Lung (tissue), 12 donors: ENCODE data around the gene ZNF618. TPM values are rescaled to one million over a fixed set of nuclear protein-coding genes. Genes with fewer than 3 reads are reported as not detected.

Source experiments
- ATAC-seq: fragments of 200-7000 bp; cut with Tn5 transposase; one replicate; pipeline ENCODE4 v1.9.1; 2020; ENCODE audit warnings: moderate number of reproducible peaks; ENCODE audit not compliant: insufficient read depth, low FRiP score
- DNase-seq, 3 donors: peaks; one replicate each; pipeline ENCODE4 v3.0.0-alpha.2; 2013 to 2017
- H3K27ac ChIP-seq, 2 donors: one replicate each; pipeline ENCODE4 v1.5.1; 2013; ENCODE audit warnings: mild to moderate bottlenecking in 2 of 2, moderate library complexity in 2 of 2, control low read depth in 1 of 2, inconsistent platforms in 1 of 2, low read depth in 1 of 2, low read length in 1 of 2
- H3K27me3 ChIP-seq, 3 donors: one replicate each; pipeline ENCODE4 v1.5.1; 2013; ENCODE audit warnings: low read length in 2 of 3; ENCODE audit not compliant: control insufficient read depth in 3 of 3, insufficient read depth in 3 of 3
- H3K36me3 ChIP-seq, 4 donors: one replicate each; pipeline ENCODE4 v1.5.1; 2013; ENCODE audit warnings: low read length in 4 of 4, mild to moderate bottlenecking in 1 of 4, moderate library complexity in 1 of 4; ENCODE audit not compliant: control insufficient read depth in 4 of 4, insufficient read depth in 4 of 4
- H3K4me1 ChIP-seq, 5 donors: one replicate each; pipeline ENCODE4 v1.5.1; 2013; ENCODE audit warnings: low read length in 5 of 5, mild to moderate bottlenecking in 2 of 5, moderate library complexity in 1 of 5; ENCODE audit not compliant: control insufficient read depth in 5 of 5, insufficient read depth in 5 of 5
- H3K4me3 ChIP-seq: one replicate; pipeline ENCODE4 v1.5.1; 2013; ENCODE audit warnings: mild to moderate bottlenecking, control low read depth, moderate library complexity
- H3K9ac ChIP-seq, 2 donors: one replicate each; pipeline ENCODE4 v1.5.1; 2013; ENCODE audit warnings: low read length in 2 of 2, control low read depth in 1 of 2; ENCODE audit not compliant: insufficient read depth in 1 of 2
- H3K9me3 ChIP-seq, 4 donors: one replicate each; pipeline ENCODE4 v1.5.1; 2013; ENCODE audit warnings: low read length in 3 of 4, mild to moderate bottlenecking in 1 of 4, moderate library complexity in 1 of 4; ENCODE audit not compliant: control insufficient read depth in 4 of 4, insufficient read depth in 3 of 4
- WGBS, 2 donors: extraction: QIAGEN DNeasy Blood & Tissue Kit; methylation state at CpG; one replicate each; pipeline ENCODE4 v1.1.7; 2013; 5-methylcytosine and 5-hydroxymethylcytosine counted together
- polyA plus RNA-seq, 2 donors: library from polyadenylated mRNA; stranded (reverse); fragments of 200-250 nt; gene quantifications; one replicate each; pipeline ENCODE4 v1.2.1, GENCODE V29; 2013
- total RNA-seq, 2 donors: library from RNA; depleted of rRNA in 1 of 2; stranded (reverse); fragments of >200 nt in 1 of 2; gene quantifications; one replicate each; pipeline ENCODE4 v1.2.1, GENCODE V29; 2014 to 2021
- TF ChIP-seq, protein P1 (sequence below): IDR thresholded peaks from 2 replicates; pipeline ENCODE4 v1.5.1; 2012; ENCODE audit warnings: mild to moderate bottlenecking; ENCODE audit errors: control extremely low read depth, extremely low read depth
- donor health status: control.
- donor health status: control.
- donor health status: Bipolar disorder and iron deficiency.
- donor health status: healthy.
- donor health status: DM: yes; HTN: yes; CAD: no.

The ZNF618 gene
- total and polyA plus RNA-seq, 4 donors, result 1.6 to 16.3 (median 6.0) TPM

DNA sequence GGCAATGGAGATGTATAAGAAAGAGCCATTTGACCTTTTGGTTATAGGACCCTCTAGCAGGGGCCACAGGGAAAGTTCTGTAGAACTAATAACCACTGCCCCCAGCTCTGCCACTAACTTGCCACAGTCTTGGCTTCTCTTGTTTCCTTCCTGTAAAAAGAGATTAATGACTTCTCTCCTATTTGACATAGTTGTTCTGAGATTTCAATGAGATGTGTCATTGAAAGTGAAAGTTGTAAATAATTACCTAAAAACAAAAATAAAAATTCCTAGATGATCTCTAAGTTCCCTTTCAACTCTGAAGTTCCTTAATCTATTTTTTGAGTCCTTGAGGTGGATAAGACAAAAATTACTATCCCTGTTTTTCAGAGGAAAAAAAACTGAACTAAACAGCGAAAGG, 224.4 kb downstream of the ZNF618 start:
- TF ChIP-seq, protein P1, sequence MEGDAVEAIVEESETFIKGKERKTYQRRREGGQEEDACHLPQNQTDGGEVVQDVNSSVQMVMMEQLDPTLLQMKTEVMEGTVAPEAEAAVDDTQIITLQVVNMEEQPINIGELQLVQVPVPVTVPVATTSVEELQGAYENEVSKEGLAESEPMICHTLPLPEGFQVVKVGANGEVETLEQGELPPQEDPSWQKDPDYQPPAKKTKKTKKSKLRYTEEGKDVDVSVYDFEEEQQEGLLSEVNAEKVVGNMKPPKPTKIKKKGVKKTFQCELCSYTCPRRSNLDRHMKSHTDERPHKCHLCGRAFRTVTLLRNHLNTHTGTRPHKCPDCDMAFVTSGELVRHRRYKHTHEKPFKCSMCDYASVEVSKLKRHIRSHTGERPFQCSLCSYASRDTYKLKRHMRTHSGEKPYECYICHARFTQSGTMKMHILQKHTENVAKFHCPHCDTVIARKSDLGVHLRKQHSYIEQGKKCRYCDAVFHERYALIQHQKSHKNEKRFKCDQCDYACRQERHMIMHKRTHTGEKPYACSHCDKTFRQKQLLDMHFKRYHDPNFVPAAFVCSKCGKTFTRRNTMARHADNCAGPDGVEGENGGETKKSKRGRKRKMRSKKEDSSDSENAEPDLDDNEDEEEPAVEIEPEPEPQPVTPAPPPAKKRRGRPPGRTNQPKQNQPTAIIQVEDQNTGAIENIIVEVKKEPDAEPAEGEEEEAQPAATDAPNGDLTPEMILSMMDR, result no peak
- WGBS, 2 donors, result 82% methylated on average over 1 of the region's 1 CpG
- Histone ChIP-seq H3K9me3 (peaks cover 0 to 2% (median 0%) of the 10 kb centered on the region in 4 donors), H3K27ac (no peak overlapping the region), H3K4me1 (peaks cover 0 to 13% (median 4%) of the 10 kb centered on the region in 5 donors), H3K27me3 (peaks cover 0 to 4% (median 4%) of the 10 kb centered on the region in 3 donors), H3K36me3 (no peaks in the 10 kb centered on the region), H3K4me3 (no peak overlapping the region), H3K9ac (no peak overlapping the region)
- ATAC-seq (no peak), DNase-seq (no peak)

DNA sequence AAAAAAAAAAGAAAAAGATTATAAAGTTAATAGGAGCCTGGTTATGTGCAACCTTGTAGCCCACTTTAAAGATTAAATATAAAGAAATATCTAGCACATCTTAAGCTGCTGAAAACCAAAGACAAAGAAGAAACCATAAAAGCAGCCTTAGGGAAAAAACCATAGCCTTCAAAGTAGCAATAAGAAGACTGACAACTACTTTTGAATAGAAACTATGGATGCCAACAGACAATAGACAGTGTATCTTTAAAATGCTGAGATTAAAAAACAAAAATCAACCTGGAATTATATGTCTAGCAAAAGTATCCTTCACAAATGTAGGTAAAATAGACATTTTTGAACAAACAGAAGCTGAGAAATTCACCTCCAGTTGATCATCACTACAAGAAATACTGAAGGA, 226.4 kb downstream of the ZNF618 start:
- ATAC-seq (no peak), DNase-seq (no peak)
- Histone ChIP-seq H3K27me3 (peaks cover 0 to 5% (median 4%) of the 10 kb centered on the region in 3 donors), H3K36me3 (no peaks in the 10 kb centered on the region), H3K9me3 (peaks cover 0 to 2% (median 0%) of the 10 kb centered on the region in 4 donors), H3K27ac (no peak overlapping the region), H3K9ac (no peak overlapping the region), H3K4me3 (no peak overlapping the region), H3K4me1 (peaks cover under 1 to 8% (median 4%) of the 10 kb centered on the region in 5 donors)
- TF ChIP-seq, protein P1, result no peak

DNA sequence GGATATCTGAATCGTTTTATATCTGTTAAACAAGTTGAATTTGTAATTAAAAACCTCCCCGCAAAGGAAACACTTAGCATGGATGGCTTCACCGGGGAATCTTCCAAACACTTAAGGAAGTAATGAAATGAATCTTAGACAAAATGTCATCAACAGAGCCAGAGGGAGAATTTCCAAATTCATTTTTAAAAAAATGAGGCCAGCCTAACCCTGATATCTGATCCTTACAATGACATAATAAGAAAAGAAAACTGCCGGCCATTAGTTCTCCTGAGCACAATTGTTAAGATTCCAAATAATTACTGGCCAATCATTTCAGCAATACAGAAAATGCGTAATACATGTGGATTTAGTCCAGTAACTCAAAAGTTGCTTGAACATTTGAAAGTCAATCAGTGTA, 229.1 kb downstream of the ZNF618 start:
- H3K27me3 ChIP-seq, result peaks cover 0 to 2% (median 0%) of the 10 kb centered on the region in 3 donors
- TF ChIP-seq, protein P1, result no peak
- H3K27ac ChIP-seq, result no peak overlapping the region
- WGBS, 2 donors, result 61 to 82% methylated on average over 5 of the region's 5 CpGs
- DNase-seq, result no peak
- no peak for ATAC-seq
- H3K9ac ChIP-seq, result no peak overlapping the region
- no peak overlapping the region for H3K4me3 ChIP-seq
- H3K9me3 ChIP-seq, result peaks cover 0 to 2% (median 0%) of the 10 kb centered on the region in 4 donors
- H3K4me1 ChIP-seq, result peaks cover 0 to 8% (median 2%) of the 10 kb centered on the region in 5 donors
- no peaks in the 10 kb centered on the region for H3K36me3 ChIP-seq

Other genes with a start within 250 kb of the ZNF618 start
- 1 to 10 TPM; 1.2 to 3.7 TPM for gene AMBP, start 202.0 kb downstream of the ZNF618 start, total RNA-seq
- 1 to 10 TPM in 1 of 2 donors, under 1 TPM in 1; 0.47 to 2.0 TPM for gene AMBP, start 202.0 kb downstream of the ZNF618 start, polyA plus RNA-seq
- 1 to 10 TPM; 4.7 to 4.8 TPM for gene KIF12, start 223.0 kb downstream of the ZNF618 start, total RNA-seq
- 1 to 10 TPM in 1 of 2 donors, under 1 TPM in 1; 0.47 to 6.7 TPM for gene KIF12, start 223.0 kb downstream of the ZNF618 start, polyA plus RNA-seq